Ovary (tissue), 3 donors: ENCODE results near the gene ANTXR2.

Experiments
- EP300 ChIP-seq: sonication (generic); formaldehyde crosslinking; IDR thresholded peaks from one replicate; pipeline ENCODE4 v1.6.1; 2017; ENCODE audit warnings: antibody characterized with exemption
- POLR2A ChIP-seq: fragments of 450-650 bp; IDR thresholded peaks from one replicate; pipeline ENCODE4 v1.6.1; 2017; ENCODE audit warnings: antibody characterized with exemption, mild to moderate bottlenecking, moderate library complexity
- TF ChIP-seq, protein P1 (sequence below), 3 donors: fragments of 450-650 bp in 2 of 3; fragments of 200-600 bp in 1 of 3; IDR thresholded peaks; one replicate each; pipeline versions ENCODE4 v1.5.1 to v1.8.0; 2016 to 2022; ENCODE audit warnings: antibody characterized with exemption in 3 of 3, mild to moderate bottlenecking in 1 of 3
- donor health status: DM: no; HTN: no; CAD: no.

DNA sequence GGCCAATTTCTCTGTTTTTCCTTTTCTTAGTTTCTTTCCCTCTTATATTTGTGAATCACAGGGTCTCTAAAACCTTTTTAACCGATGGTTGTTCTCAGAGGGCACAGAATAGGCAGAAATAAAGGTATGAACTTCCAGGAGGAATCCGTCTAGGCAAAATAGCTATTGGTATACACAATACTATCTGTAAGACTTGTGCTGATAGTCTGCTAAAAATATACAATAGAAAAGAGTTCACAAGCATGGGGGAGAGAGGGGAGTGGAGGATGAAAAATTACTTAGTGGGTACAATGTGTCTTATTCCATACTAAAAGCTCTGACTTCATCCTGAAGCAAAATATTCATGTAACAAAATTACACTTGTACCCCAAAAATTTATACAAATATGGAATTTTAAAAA, 30.2 kb downstream of the ANTXR2 start:
- TF ChIP-seq POLR2A (no peak), EP300 (no peak)
- TF ChIP-seq, protein P1, sequence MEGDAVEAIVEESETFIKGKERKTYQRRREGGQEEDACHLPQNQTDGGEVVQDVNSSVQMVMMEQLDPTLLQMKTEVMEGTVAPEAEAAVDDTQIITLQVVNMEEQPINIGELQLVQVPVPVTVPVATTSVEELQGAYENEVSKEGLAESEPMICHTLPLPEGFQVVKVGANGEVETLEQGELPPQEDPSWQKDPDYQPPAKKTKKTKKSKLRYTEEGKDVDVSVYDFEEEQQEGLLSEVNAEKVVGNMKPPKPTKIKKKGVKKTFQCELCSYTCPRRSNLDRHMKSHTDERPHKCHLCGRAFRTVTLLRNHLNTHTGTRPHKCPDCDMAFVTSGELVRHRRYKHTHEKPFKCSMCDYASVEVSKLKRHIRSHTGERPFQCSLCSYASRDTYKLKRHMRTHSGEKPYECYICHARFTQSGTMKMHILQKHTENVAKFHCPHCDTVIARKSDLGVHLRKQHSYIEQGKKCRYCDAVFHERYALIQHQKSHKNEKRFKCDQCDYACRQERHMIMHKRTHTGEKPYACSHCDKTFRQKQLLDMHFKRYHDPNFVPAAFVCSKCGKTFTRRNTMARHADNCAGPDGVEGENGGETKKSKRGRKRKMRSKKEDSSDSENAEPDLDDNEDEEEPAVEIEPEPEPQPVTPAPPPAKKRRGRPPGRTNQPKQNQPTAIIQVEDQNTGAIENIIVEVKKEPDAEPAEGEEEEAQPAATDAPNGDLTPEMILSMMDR (IDR thresholded peaks at IDR 0.05): no peak
